Brain microvascular endothelial cell (primary cell): ENCODE results near the gene THBS2.

ENCODE experiments used
- DNase-seq: peaks from one replicate; pipeline ENCODE4 v3.0.0-alpha.2; 2020
- H3K27ac ChIP-seq: fragments of 250-450 bp; sonication (Bioruptor Pico); 2 replicates; pipeline ENCODE4 v1.5.1; 2020; ENCODE audit warnings: mild to moderate bottlenecking, moderate library complexity
- H3K27me3 ChIP-seq: fragments of 250-450 bp; sonication (Bioruptor Pico); replicated peaks from 2 replicates; pipeline ENCODE4 v1.5.1; 2020; ENCODE audit warnings: mild to moderate bottlenecking
- H3K36me3 ChIP-seq: fragments of 250-450 bp; sonication (Bioruptor Pico); replicated peaks from 2 replicates; pipeline ENCODE4 v1.5.1; 2020; ENCODE audit warnings: mild to moderate bottlenecking
- H3K4me3 ChIP-seq: 2 replicates; pipeline ENCODE4 v1.5.1; 2011; ENCODE audit warnings: low read depth, mild to moderate bottlenecking, control low read depth, low read length, moderate library complexity
- CTCF ChIP-seq: IDR thresholded peaks from 2 replicates; pipeline ENCODE4 v1.5.1; 2011; ENCODE audit warnings: low read depth, mild to moderate bottlenecking, moderate library complexity, low read length, control low read depth, inconsistent platforms; ENCODE audit errors: missing control alignments
- in situ Hi-C: cut with HindIII; loops from 2 replicates; pipeline ENCODE4 v1.10.0; 2017; ENCODE audit warnings: low sequenced_read_pairs, low pct_ligation_motif_present

THBS2 gene

GRCh38 chr6:169296170-169296569 lies 42.5 kb upstream of the THBS2 start:
- Histone ChIP-seq H3K27ac (no peak overlapping the region), H3K27me3 (no peaks in the 10 kb centered on the region), H3K4me3 (no peak overlapping the region), H3K36me3 (no peaks in the 10 kb centered on the region)
- TF ChIP-seq CTCF, result no peak
- no peak for DNase-seq
- in situ Hi-C loops, result no loop called here

- no peak overlapping the region for H3K4me3 ChIP-seq
- in situ Hi-C loops, result no loop called here
- H3K27ac ChIP-seq, result peak overlapping the region; percentile 77
- H3K36me3 ChIP-seq, result no peaks in the 10 kb centered on the region
- DNase-seq, result no peak
- no peak for TF ChIP-seq CTCF
- no peaks in the 10 kb centered on the region for H3K27me3 ChIP-seq
These were observed 39.5 kb upstream of the THBS2 start for GRCh38 chr6:169293196-169293595.

GRCh38 chr6:169292338-169293124 lies 38.9 kb upstream of the THBS2 start:
- Histone ChIP-seq H3K27me3 (no peaks in the 10 kb centered on the region), H3K27ac (peak overlapping the region; percentile 77), H3K4me3 (no peak overlapping the region), H3K36me3 (no peaks in the 10 kb centered on the region)
- in situ Hi-C loops, result no loop called here
- TF ChIP-seq CTCF, result no peak
- DNase-seq, result peak; percentile 91

- DNase-seq, result no peak
- H3K4me3 ChIP-seq, result no peak overlapping the region
- no peak for TF ChIP-seq CTCF
- in situ Hi-C loops, result no loop called here
- no peaks in the 10 kb centered on the region for H3K36me3 ChIP-seq
- H3K27ac ChIP-seq, result peak overlapping the region; percentile 77
- H3K27me3 ChIP-seq, result no peaks in the 10 kb centered on the region
These were observed 38.1 kb upstream of the THBS2 start for GRCh38 chr6:169291646-169292337.

GRCh38 chr6:169291148-169291547 lies 37.5 kb upstream of the THBS2 start:
- H3K27ac ChIP-seq, result peak overlapping the region; percentile 77

More at GRCh38 chr6:169291148-169291547, 37.5 kb upstream of the THBS2 start:
- TF ChIP-seq CTCF, result no peak
- H3K4me3 ChIP-seq, result no peak overlapping the region
- no peak for DNase-seq
- H3K36me3 ChIP-seq, result no peaks in the 10 kb centered on the region
- in situ Hi-C loops, result no loop called here
- H3K27me3 ChIP-seq, result no peaks in the 10 kb centered on the region
